Tibial nerve (tissue), 4 donors: ENCODE measurements around the gene UBXN10. TPM values are rescaled to one million over a fixed set of nuclear protein-coding genes. Genes with fewer than 3 reads are reported as not detected.
A peak's percentile ranks its signal among the peaks of the same experiment; 100 is the strongest.

Experiments
- DNase-seq, 2 donors: peaks; one replicate each; pipeline ENCODE4 v3.0.0-alpha.2; 2019; ENCODE audit warnings: low spot score in 2 of 2
- H3K27ac ChIP-seq, 4 donors: fragments of 200-600 bp; sonication (generic) in 3 of 4; one replicate each; pipeline ENCODE4 v1.5.1; 2017 to 2019; ENCODE audit warnings: mild to moderate bottlenecking in 1 of 4
- H3K27me3 ChIP-seq, 2 donors: fragments of 200-600 bp; sonication (generic) in 1 of 2; one replicate each; pipeline versions ENCODE4 v1.5.1 to v1.6.0; 2017 to 2019
- H3K36me3 ChIP-seq, 3 donors: fragments of 200-600 bp; sonication (generic); one replicate each; pipeline ENCODE4 v1.5.1; 2018 to 2019
- H3K4me1 ChIP-seq, 4 donors: fragments of 200-600 bp; sonication (generic) in 3 of 4; one replicate each; pipeline ENCODE4 v1.5.1; 2017 to 2019
- H3K4me3 ChIP-seq, 4 donors: fragments of 200-600 bp; sonication (generic) in 3 of 4; one replicate each; pipeline ENCODE4 v1.5.1; 2017 to 2019; ENCODE audit warnings: mild to moderate bottlenecking in 1 of 4, moderate library complexity in 1 of 4
- H3K9me3 ChIP-seq, 4 donors: fragments of 200-600 bp; sonication (generic) in 3 of 4; one replicate each; pipeline ENCODE4 v1.5.1; 2017 to 2019
- CTCF ChIP-seq, 5 experiments: fragments of 200-600 bp in 3 of 5; fragments of 450-650 bp in 2 of 5; sonication (generic) in 3 of 5; IDR thresholded peaks; one replicate each; pipeline ENCODE4 v1.5.1; 2016 to 2019; ENCODE audit warnings: antibody characterized with exemption in 5 of 5, mild to moderate bottlenecking in 3 of 5, moderate library complexity in 2 of 5
- EP300 ChIP-seq, 2 donors: sonication (generic); formaldehyde crosslinking; IDR thresholded peaks; one replicate each; pipeline ENCODE4 v1.6.1; 2017; ENCODE audit warnings: antibody characterized with exemption in 2 of 2, mild to moderate bottlenecking in 1 of 2
- POLR2A ChIP-seq, 2 donors: fragments of 450-650 bp; IDR thresholded peaks; one replicate each; pipeline ENCODE4 v1.6.1; 2017; ENCODE audit warnings: antibody characterized with exemption in 2 of 2, mild to moderate bottlenecking in 2 of 2, moderate library complexity in 2 of 2
- WGBS, 2 donors: methylation state at CpG; one replicate each; pipeline ENCODE4 v1.1.5; 2018; 5-methylcytosine and 5-hydroxymethylcytosine counted together
- total RNA-seq, 4 donors: library from RNA; depleted of rRNA; stranded (reverse); fragments of >200 nt; gene quantifications; one replicate each; pipeline ENCODE4 v1.1.0, GENCODE V29; 2016

Gene UBXN10
- total RNA-seq, result under 1 TPM; under 0.01 to 0.84 (median 0.41) TPM

- Histone ChIP-seq H3K27me3 (peaks cover 0 to 71% of the 10 kb centered on the region in 2 donors), H3K9me3 (no peaks in the 10 kb centered on the region), H3K4me1 (peaks cover 0 to 10% (median 3%) of the 10 kb centered on the region in 4 donors), H3K27ac (no peak within 1 kb of the TSS), H3K4me3 (peak within 1 kb of the TSS in 2 of 4 donors; percentile 35 to 38), H3K36me3 (no peaks in the 10 kb centered on the region)
- no peak for DNase-seq
- 3% methylated on average over 19 to 46 of the region's 52 CpGs for WGBS, 2 donors
- no peak for TF ChIP-seq EP300 (IDR thresholded peaks at IDR 0.05)
- no peak for TF ChIP-seq CTCF (IDR thresholded peaks at IDR 0.05)
- no peak for TF ChIP-seq POLR2A (IDR thresholded peaks at IDR 0.05)
Measured at GRCh38 chr1:20185834-20186782, at the start of gene UBXN10, which contains the start of gene PLA2G2C. UBXN10 (plus strand) TSS chr1:20186096; CDS start chr1:20190562, 4,466 bp downstream. PLA2G2C (minus strand) TSS chr1:20186518; CDS start chr1:20177363, 9,155 bp downstream.

GRCh38 chr1:20136249-20136648 lies 49.6 kb upstream of the UBXN10 start:
- TF ChIP-seq EP300 (IDR thresholded peaks at IDR 0.05) (no peak), CTCF (IDR thresholded peaks at IDR 0.05) (no peak), POLR2A (IDR thresholded peaks at IDR 0.05) (no peak)
- Histone ChIP-seq H3K27ac (no peak overlapping the region), H3K27me3 (no peaks in the 10 kb centered on the region)

GRCh38 chr1:20137055-20137454 lies 48.8 kb upstream of the UBXN10 start:
- DNase-seq, result no peak
- Histone ChIP-seq H3K4me3 (no peak overlapping the region), H3K9me3 (no peaks in the 10 kb centered on the region), H3K36me3 (no peaks in the 10 kb centered on the region), H3K4me1 (no peaks in the 10 kb centered on the region), H3K27me3 (no peaks in the 10 kb centered on the region), H3K27ac (no peak overlapping the region)
- no peak for TF ChIP-seq EP300 (IDR thresholded peaks at IDR 0.05)
- no peak for TF ChIP-seq POLR2A (IDR thresholded peaks at IDR 0.05)
- no peak for TF ChIP-seq CTCF (IDR thresholded peaks at IDR 0.05)
- WGBS, 2 donors, result 93 to 95% methylated on average over 4 of the region's 4 CpGs

More at GRCh38 chr1:20136249-20136648, 49.6 kb upstream of the UBXN10 start:
- H3K9me3 ChIP-seq, result no peaks in the 10 kb centered on the region
- H3K4me1 ChIP-seq, result no peaks in the 10 kb centered on the region
- no peaks in the 10 kb centered on the region for H3K36me3 ChIP-seq
- H3K4me3 ChIP-seq, result no peak overlapping the region
- DNase-seq, result no peak
- WGBS, 2 donors, result 92 to 98% methylated on average over 3 of the region's 3 CpGs

- H3K4me1 ChIP-seq, result no peaks in the 10 kb centered on the region
- no peaks in the 10 kb centered on the region for H3K9me3 ChIP-seq
- no peak for DNase-seq
- TF ChIP-seq CTCF (IDR thresholded peaks at IDR 0.05) (no peak), POLR2A (IDR thresholded peaks at IDR 0.05) (no peak), EP300 (IDR thresholded peaks at IDR 0.05) (no peak)
- no peak overlapping the region for H3K4me3 ChIP-seq
- H3K27ac ChIP-seq, result no peak overlapping the region
- no peaks in the 10 kb centered on the region for H3K27me3 ChIP-seq
- H3K36me3 ChIP-seq, result no peaks in the 10 kb centered on the region
- 73 to 84% methylated on average over 1 of the region's 1 CpG for WGBS, 2 donors
Measured at GRCh38 chr1:20137604-20138003, 48.3 kb upstream of the UBXN10 start.

GRCh38 chr1:20138346-20138745 lies 47.5 kb upstream of the UBXN10 start:
- DNase-seq, result no peak
- 90 to 92% methylated on average over 6 of the region's 6 CpGs for WGBS, 2 donors
- H3K27me3 ChIP-seq, result no peaks in the 10 kb centered on the region

More at GRCh38 chr1:20138346-20138745, 47.5 kb upstream of the UBXN10 start:
- Histone ChIP-seq H3K27ac (no peak overlapping the region), H3K36me3 (no peaks in the 10 kb centered on the region), H3K4me3 (no peak overlapping the region), H3K9me3 (no peaks in the 10 kb centered on the region), H3K4me1 (no peaks in the 10 kb centered on the region)
- no peak for TF ChIP-seq EP300 (IDR thresholded peaks at IDR 0.05)
- no peak for TF ChIP-seq CTCF (IDR thresholded peaks at IDR 0.05)
- no peak for TF ChIP-seq POLR2A (IDR thresholded peaks at IDR 0.05)
